Measurements from ENCODE around the gene RAB22A. TPM values are rescaled to one million over a fixed set of nuclear protein-coding genes. Genes with fewer than 3 reads are reported as not detected.
A peak's percentile ranks its signal among the peaks of the same experiment; 100 is the strongest.

Gene RAB22A
- polyA plus RNA-seq, 2 of the 4 experiments (the other 2 are of a cell fraction), result 7.3 to 13.2 TPM

GRCh38 chr20:58416835-58417234 is 107.3 kb downstream of the RAB22A start:
- DNase-seq (ENCODE audit: low read depth in 1 of 2, low spot score in 1 of 2), result no peak
- Histone ChIP-seq H3K27ac (no peak overlapping the region), H3K4me1 (peaks cover 23% of the 10 kb centered on the region), H3K9me3 (no peaks in the 10 kb centered on the region), H3K4me3 (no peak overlapping the region), H3K4me2 (no peak overlapping the region)
- CTCF ChIA-PET, result interaction anchor here (0.6 to 1.3 kb wide), 2 partner anchors 31 to 150 kb away, joined by 3 to 4 read pairs; no protein-coding TSS in a partner anchor
- TF ChIP-seq MAFK (IDR thresholded peaks at IDR 0.05; ENCODE audit: partially characterized antibody) (peak; percentile 19), CEBPB (IDR thresholded peaks at IDR 0.05) (no peak)
- no peak for FAIRE-seq
- WGBS (ENCODE audit: missing lambda C conversion rate), result 89% methylated on average over 2 of the region's 2 CpGs
- POLR2A ChIA-PET, result no interaction called here
- ATAC-seq, result no peak

Other genes starting within 250 kb of the RAB22A start
- not detected in 2 replicates for gene ANKRD60, start 81.1 kb upstream of the RAB22A start, polyA plus RNA-seq (2011; rRNA removed)
- not detected in 3 replicates for gene ANKRD60, start 81.1 kb upstream of the RAB22A start, polyA plus RNA-seq (2017; fragmentation: RNase III; extraction: RNeasy Plus Mini Kit Qiagen cat#74134 plus additional on column Dnase treatment)
- 39.6 and 44.0 TPM in 2 replicates for gene VAPB, start 79.5 kb downstream of the RAB22A start, polyA plus RNA-seq (2011; rRNA removed)
- gene VAPB, start 79.5 kb downstream of the RAB22A start, polyA plus RNA-seq (2017; fragmentation: RNase III; extraction: RNeasy Plus Mini Kit Qiagen cat#74134 plus additional on column Dnase treatment), result 43.8 to 45.8 TPM (median 45.4 TPM) in 3 replicates
- not detected in 2 replicates for gene APCDD1L, start 205.7 kb downstream of the RAB22A start, polyA plus RNA-seq (2011; rRNA removed)
- not detected in 3 replicates for gene APCDD1L, start 205.7 kb downstream of the RAB22A start, polyA plus RNA-seq (2017; fragmentation: RNase III; extraction: RNeasy Plus Mini Kit Qiagen cat#74134 plus additional on column Dnase treatment)